ENCODE results near the gene KLRK1. TPM values are rescaled to one million over a fixed set of nuclear protein-coding genes. Genes with fewer than 3 reads are reported as not detected.
A peak's percentile ranks its signal among the peaks of the same experiment; 100 is the strongest.
"Not testable (repeated sequence)": the region's sequence is repeated elsewhere in the genome, so short reads cannot be mapped to it uniquely, and the experiment has no call there.

The KLRK1 gene
- total and polyA plus RNA-seq, 11 donors = 0.28 to 6.6 (median 0.49) TPM; not detected in 2

GRCh38 chr12:10368206-10369171, 21.4 kb downstream of the KLRK1 start:
- intact Hi-C loops (cut with DNase I) = loop anchor here in 1 of 10 donors (10.0 kb wide), 2 partner anchors 134 to 356 kb away; partner anchors contain the start of gene YBX3
- no peaks in the 10 kb centered on the region for H3K9me3 ChIP-seq

GRCh38 chr12:10367714-10368113, 22.1 kb downstream of the KLRK1 start:
- H3K4me3 ChIP-seq, H3K36me3 ChIP-seq, H3K27me3 ChIP-seq, DNase-seq, H3K9me3 ChIP-seq, ATAC-seq: not testable (repeated sequence)
- 71 to 80% (median 73%) methylated on average over 4 of the region's 4 CpGs for WGBS, 4 donors
- Histone ChIP-seq H3K4me1 (peaks cover 0 to 66% (median 14%) of the 10 kb centered on the region in 12 donors), H3K27ac (peak overlapping the region in 1 of 12 donors; percentile 72)
- intact Hi-C loops (cut with DNase I) = loop anchor here in 1 of 10 donors (10.0 kb wide), 2 partner anchors 133 to 357 kb away; partner anchors contain the start of gene YBX3

More at GRCh38 chr12:10368206-10369171, 21.4 kb downstream of the KLRK1 start:
- Histone ChIP-seq H3K27ac (peak overlapping the region in 10 of 12 donors; percentile 13 to 72 (median 50)), H3K4me3 (peak overlapping the region in 2 of 12 donors; percentile 6 to 25), H3K36me3 (no peaks in the 10 kb centered on the region), H3K27me3 (no peaks in the 10 kb centered on the region), H3K4me1 (peaks cover 0 to 62% (median 11%) of the 10 kb centered on the region in 12 donors)
- WGBS, 4 donors = 67 to 89% (median 77%) methylated on average over 10 of the region's 10 CpGs
- DNase-seq (no peak), ATAC-seq (no peak)
- TF ChIP-seq POLR2A (IDR thresholded peaks at IDR 0.05) (no peak), CTCF (IDR thresholded peaks at IDR 0.05) (no peak)

GRCh38 chr12:10366875-10367274, 23.0 kb downstream of the KLRK1 start:
- intact Hi-C loops (cut with DNase I) = loop anchor here in 1 of 10 donors (10.0 kb wide), 2 partner anchors 132 to 358 kb away; partner anchors contain the start of gene YBX3
- DNase-seq (no peak), ATAC-seq (no peak)
- TF ChIP-seq CTCF (IDR thresholded peaks at IDR 0.05) (peak in 1 of 12 donors; percentile 13), POLR2A (IDR thresholded peaks at IDR 0.05) (no peak)
- H3K27me3 ChIP-seq = no peaks in the 10 kb centered on the region
- H3K27ac ChIP-seq = peak overlapping the region in 9 of 12 donors; percentile 79 to 97 (median 92)
- no peaks in the 10 kb centered on the region for H3K9me3 ChIP-seq
- no peaks in the 10 kb centered on the region for H3K36me3 ChIP-seq
- no peak overlapping the region for H3K4me3 ChIP-seq
- H3K4me1 ChIP-seq = peaks cover 0 to 66% (median 14%) of the 10 kb centered on the region in 12 donors

GRCh38 chr12:10365696-10366405, 24.0 kb downstream of the KLRK1 start:
- Histone ChIP-seq H3K27me3 (no peaks in the 10 kb centered on the region), H3K4me1 (peaks cover 0 to 64% (median 14%) of the 10 kb centered on the region in 12 donors), H3K4me3 (peak overlapping the region in 11 of 12 donors; percentile 57 to 92 (median 67)), H3K36me3 (no peaks in the 10 kb centered on the region), H3K9me3 (no peaks in the 10 kb centered on the region), H3K27ac (peak overlapping the region in 11 of 12 donors; percentile 79 to 97 (median 92))
- intact Hi-C loops (cut with DNase I) = loop anchor here in 1 of 10 donors (10.0 kb wide), 2 partner anchors 131 to 359 kb away; partner anchors contain the start of gene YBX3
- 37 to 46% (median 44%) methylated on average over 6 of the region's 6 CpGs for WGBS, 4 donors
- no peak for DNase-seq
- ATAC-seq = no peak
- no peak for TF ChIP-seq POLR2A (IDR thresholded peaks at IDR 0.05)
- TF ChIP-seq CTCF (IDR thresholded peaks at IDR 0.05) = peak in 4 of 12 donors; percentile 8 to 46 (median 23)

Measured in heart left ventricle (tissue), 16 donors.